HL-60 (cell line): ENCODE data around the gene USH2A.

Experiments
- DNase-seq, 2 experiments: peaks; one replicate each; pipeline ENCODE4 v3.0.0-alpha.2; 2010 to 2020; ENCODE audit warnings: low read depth in 1 of 2, low spot score in 1 of 2
- H3K27ac ChIP-seq: fragments of 250-450 bp; sonication (Bioruptor Pico); replicated peaks from 2 replicates; pipeline ENCODE4 v1.5.1; 2020; ENCODE audit warnings: mild to moderate bottlenecking, moderate library complexity
- H3K27me3 ChIP-seq: fragments of 250-450 bp; sonication (Bioruptor Pico); 2 replicates; pipeline ENCODE4 v1.5.1; 2021; ENCODE audit warnings: mild to moderate bottlenecking, moderate library complexity; ENCODE audit not compliant: insufficient read depth, poor library complexity, severe bottlenecking
- H3K4me3 ChIP-seq: replicated peaks from 2 replicates; pipeline ENCODE4 v1.5.1; 2011; ENCODE audit warnings: mild to moderate bottlenecking, control low read depth, low read length; ENCODE audit not compliant: insufficient read depth
- GABPA ChIP-seq: IDR thresholded peaks from 2 replicates; pipeline ENCODE4 v1.6.1; 2012; ENCODE audit warnings: low read depth
- POLR2AphosphoS5 ChIP-seq: IDR thresholded peaks from 2 replicates; pipeline ENCODE4 v1.6.1; 2012; ENCODE audit warnings: low read depth
- SPI1 ChIP-seq: IDR thresholded peaks from 2 replicates; pipeline ENCODE4 v1.6.1; 2012; ENCODE audit warnings: low read depth, mild to moderate bottlenecking, borderline replicate concordance
- TF ChIP-seq, protein P1 (sequence below): IDR thresholded peaks from 2 replicates; pipeline ENCODE4 v1.6.1; 2012; ENCODE audit warnings: low read depth; ENCODE audit not compliant: insufficient replicate concordance
- TF ChIP-seq, protein P2 (sequence below): IDR thresholded peaks from one replicate; pipeline ENCODE4 v1.5.1; 2011; ENCODE audit warnings: low read length, control low read depth, inconsistent platforms; ENCODE audit not compliant: insufficient read depth

The USH2A gene

DNA sequence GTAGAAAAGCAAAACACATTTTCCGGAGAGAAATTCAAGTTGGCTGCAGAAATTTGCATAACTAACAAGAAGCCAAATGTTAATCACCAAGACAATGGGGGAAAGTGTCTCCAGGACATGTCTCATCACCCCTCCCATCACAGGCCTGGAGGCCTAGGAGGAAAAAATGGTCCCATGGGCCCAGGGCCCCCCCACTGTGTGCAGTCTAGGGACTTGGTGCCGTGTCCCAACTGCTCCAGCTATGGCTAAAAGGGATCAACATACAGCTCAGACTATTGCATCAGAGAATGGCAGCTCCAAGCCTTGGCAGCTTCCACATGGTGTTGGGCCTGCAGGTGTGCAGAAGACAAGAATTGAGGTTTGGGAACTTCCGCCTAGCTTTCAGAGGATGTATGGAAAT lies 138.2 kb downstream of the USH2A start:
- TF ChIP-seq POLR2AphosphoS5 (no peak), SPI1 (no peak), GABPA (no peak)
- TF ChIP-seq, protein P1, sequence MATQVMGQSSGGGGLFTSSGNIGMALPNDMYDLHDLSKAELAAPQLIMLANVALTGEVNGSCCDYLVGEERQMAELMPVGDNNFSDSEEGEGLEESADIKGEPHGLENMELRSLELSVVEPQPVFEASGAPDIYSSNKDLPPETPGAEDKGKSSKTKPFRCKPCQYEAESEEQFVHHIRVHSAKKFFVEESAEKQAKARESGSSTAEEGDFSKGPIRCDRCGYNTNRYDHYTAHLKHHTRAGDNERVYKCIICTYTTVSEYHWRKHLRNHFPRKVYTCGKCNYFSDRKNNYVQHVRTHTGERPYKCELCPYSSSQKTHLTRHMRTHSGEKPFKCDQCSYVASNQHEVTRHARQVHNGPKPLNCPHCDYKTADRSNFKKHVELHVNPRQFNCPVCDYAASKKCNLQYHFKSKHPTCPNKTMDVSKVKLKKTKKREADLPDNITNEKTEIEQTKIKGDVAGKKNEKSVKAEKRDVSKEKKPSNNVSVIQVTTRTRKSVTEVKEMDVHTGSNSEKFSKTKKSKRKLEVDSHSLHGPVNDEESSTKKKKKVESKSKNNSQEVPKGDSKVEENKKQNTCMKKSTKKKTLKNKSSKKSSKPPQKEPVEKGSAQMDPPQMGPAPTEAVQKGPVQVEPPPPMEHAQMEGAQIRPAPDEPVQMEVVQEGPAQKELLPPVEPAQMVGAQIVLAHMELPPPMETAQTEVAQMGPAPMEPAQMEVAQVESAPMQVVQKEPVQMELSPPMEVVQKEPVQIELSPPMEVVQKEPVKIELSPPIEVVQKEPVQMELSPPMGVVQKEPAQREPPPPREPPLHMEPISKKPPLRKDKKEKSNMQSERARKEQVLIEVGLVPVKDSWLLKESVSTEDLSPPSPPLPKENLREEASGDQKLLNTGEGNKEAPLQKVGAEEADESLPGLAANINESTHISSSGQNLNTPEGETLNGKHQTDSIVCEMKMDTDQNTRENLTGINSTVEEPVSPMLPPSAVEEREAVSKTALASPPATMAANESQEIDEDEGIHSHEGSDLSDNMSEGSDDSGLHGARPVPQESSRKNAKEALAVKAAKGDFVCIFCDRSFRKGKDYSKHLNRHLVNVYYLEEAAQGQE = no peak
- TF ChIP-seq, protein P2, sequence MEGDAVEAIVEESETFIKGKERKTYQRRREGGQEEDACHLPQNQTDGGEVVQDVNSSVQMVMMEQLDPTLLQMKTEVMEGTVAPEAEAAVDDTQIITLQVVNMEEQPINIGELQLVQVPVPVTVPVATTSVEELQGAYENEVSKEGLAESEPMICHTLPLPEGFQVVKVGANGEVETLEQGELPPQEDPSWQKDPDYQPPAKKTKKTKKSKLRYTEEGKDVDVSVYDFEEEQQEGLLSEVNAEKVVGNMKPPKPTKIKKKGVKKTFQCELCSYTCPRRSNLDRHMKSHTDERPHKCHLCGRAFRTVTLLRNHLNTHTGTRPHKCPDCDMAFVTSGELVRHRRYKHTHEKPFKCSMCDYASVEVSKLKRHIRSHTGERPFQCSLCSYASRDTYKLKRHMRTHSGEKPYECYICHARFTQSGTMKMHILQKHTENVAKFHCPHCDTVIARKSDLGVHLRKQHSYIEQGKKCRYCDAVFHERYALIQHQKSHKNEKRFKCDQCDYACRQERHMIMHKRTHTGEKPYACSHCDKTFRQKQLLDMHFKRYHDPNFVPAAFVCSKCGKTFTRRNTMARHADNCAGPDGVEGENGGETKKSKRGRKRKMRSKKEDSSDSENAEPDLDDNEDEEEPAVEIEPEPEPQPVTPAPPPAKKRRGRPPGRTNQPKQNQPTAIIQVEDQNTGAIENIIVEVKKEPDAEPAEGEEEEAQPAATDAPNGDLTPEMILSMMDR = no peak
- Histone ChIP-seq H3K4me3 (no peak overlapping the region), H3K27me3 (no peaks in the 10 kb centered on the region), H3K27ac (no peak overlapping the region)
- no peak for DNase-seq

DNA sequence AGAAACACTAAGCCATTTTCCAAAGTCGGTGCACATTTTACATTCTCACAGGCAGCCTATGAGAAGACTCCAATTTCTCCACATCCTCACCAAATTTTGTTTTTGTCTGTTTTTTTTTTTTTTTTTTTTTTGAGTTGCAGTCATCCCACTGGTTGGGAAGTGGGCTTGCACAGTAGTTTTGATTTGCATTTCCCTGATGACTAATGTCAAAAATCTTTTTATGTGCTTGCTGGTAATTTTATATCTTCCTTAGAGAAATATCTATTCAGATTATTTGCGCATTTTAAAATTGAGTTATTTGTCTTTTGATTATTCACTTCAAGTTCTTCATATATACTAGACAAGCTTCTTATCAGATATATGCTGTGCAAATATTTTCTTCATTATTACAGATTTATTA lies 141.5 kb downstream of the USH2A start:
- Histone ChIP-seq H3K27ac (no peak overlapping the region), H3K4me3 (no peak overlapping the region), H3K27me3 (no peaks in the 10 kb centered on the region)
- TF ChIP-seq, protein P2 = no peak
- TF ChIP-seq, protein P1 = no peak
- TF ChIP-seq SPI1 (no peak), GABPA (no peak), POLR2AphosphoS5 (no peak)
- no peak for DNase-seq

DNA sequence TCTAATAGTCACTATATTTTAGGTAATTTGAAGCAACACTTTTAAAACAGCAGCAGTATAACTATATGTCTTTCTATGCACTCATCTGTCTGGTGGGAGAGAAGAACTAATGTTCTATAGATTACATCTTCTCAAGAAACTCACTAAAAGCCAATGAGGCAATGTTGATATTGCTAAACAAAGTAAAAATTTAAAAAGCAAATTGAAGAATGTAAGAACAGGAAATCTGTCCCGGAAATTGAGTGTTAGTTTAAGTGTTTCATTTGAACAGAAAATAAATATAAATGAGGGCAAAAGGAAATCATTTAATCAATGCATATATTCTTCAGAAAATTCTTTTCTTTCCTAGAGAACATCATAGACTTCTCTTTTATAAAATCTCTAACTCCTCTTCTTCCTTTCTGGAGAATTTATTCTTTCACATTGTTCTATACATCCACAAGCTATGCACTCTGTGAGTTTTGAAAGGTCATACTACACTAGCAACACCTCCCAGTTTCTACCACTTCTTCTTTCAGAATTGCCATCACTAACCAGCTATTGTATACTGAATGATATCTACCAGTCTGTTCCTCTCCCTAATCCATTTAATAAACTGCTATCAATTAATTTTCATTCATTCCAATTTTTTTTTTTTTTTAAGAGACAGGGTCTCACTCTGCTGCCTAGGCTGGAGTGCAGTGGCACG lies 153.0 kb downstream of the USH2A start:
- DNase-seq = no peak
- no peak for TF ChIP-seq POLR2AphosphoS5
- no peak for TF ChIP-seq GABPA
- TF ChIP-seq, protein P1 = no peak
- no peak for TF ChIP-seq SPI1
- TF ChIP-seq, protein P2 = no peak
- Histone ChIP-seq H3K4me3 (no peak overlapping the region), H3K27ac (no peak overlapping the region), H3K27me3 (no peaks in the 10 kb centered on the region)
